DND-41 (cell line): ENCODE results near the gene KLK6.

Source experiments
- CTCF ChIP-seq: IDR thresholded peaks from 2 replicates; pipeline ENCODE4 v1.5.1; 2012; ENCODE audit warnings: borderline replicate concordance, low read length, moderate library complexity, mild to moderate bottlenecking; ENCODE audit not compliant: poor library complexity, severe bottlenecking; ENCODE audit errors: extremely low read depth
- EZH2 ChIP-seq: IDR thresholded peaks from 3 replicates; pipeline ENCODE4 v1.6.1; 2012; ENCODE audit warnings: borderline replicate concordance, low read depth, mild to moderate bottlenecking, moderate library complexity, low read length, inconsistent platforms; ENCODE audit not compliant: severe bottlenecking

GRCh38 chr19:50979758-50980157 lies 10.4 kb upstream of the KLK6 start:
- TF ChIP-seq CTCF (no peak), EZH2 (no peak)
